ENCODE results near the gene MAPK11.

Gene MAPK11

GRCh38 chr22:50281957-50282356 is 11.8 kb upstream of the MAPK11 start:
- ChIA-PET CTCF (interaction anchor here (0.7 kb wide), 1 partner anchor 370 kb away, joined by 3 read pairs; no protein-coding TSS in a partner anchor), POLR2A (no interaction called here)
- no peak for DNase-seq (ENCODE audit: extremely low spot score)
- no peak for TF ChIP-seq SUZ12 (IDR thresholded peaks at IDR 0.05)
- no peak for TF ChIP-seq FOXM1 (IDR thresholded peaks at IDR 0.05; ENCODE audit: borderline replicate concordance)
- no peak for TF ChIP-seq CTBP1 (IDR thresholded peaks at IDR 0.05; ENCODE audit: borderline replicate concordance)
- no peak for TF ChIP-seq FOXK2 (IDR thresholded peaks at IDR 0.05)
- no peak for TF ChIP-seq FOXA1 (IDR thresholded peaks at IDR 0.05)
- TF ChIP-seq ZNF384 (IDR thresholded peaks at IDR 0.05), result no peak
- no peak for TF ChIP-seq PKNOX1 (IDR thresholded peaks at IDR 0.05)
- no peak for TF ChIP-seq BHLHE40 (IDR thresholded peaks at IDR 0.05; ENCODE audit: borderline replicate concordance)
- no peak for TF ChIP-seq HDGF (IDR thresholded peaks at IDR 0.05; ENCODE audit: borderline replicate concordance)

GRCh38 chr22:50281384-50281760 is 11.2 kb upstream of the MAPK11 start:
- ChIA-PET CTCF (interaction anchor here (0.7 kb wide), 1 partner anchor 371 kb away, joined by 3 read pairs; no protein-coding TSS in a partner anchor), POLR2A (no interaction called here)
- no peak for TF ChIP-seq ARNT (IDR thresholded peaks at IDR 0.05)
- no peak for TF ChIP-seq HDGF (IDR thresholded peaks at IDR 0.05; ENCODE audit: borderline replicate concordance)
- no peak for TF ChIP-seq SP1 (IDR thresholded peaks at IDR 0.05)
- no peak for TF ChIP-seq TARDBP (IDR thresholded peaks at IDR 0.05)
- TF ChIP-seq LEF1 (IDR thresholded peaks at IDR 0.05; ENCODE audit: borderline replicate concordance), result no peak
- no peak for TF ChIP-seq NFRKB (IDR thresholded peaks at IDR 0.05)
- TF ChIP-seq CTBP1 (IDR thresholded peaks at IDR 0.05; ENCODE audit: borderline replicate concordance), result no peak
- TF ChIP-seq BHLHE40 (IDR thresholded peaks at IDR 0.05; ENCODE audit: borderline replicate concordance), result no peak
- TF ChIP-seq ELF4 (IDR thresholded peaks at IDR 0.05), result no peak
- no peak for TF ChIP-seq L3MBTL2 (conservative IDR thresholded peaks at IDR 0.05)
- TF ChIP-seq ZNF384 (IDR thresholded peaks at IDR 0.05), result no peak
- TF ChIP-seq PKNOX1 (IDR thresholded peaks at IDR 0.05), result no peak
- TF ChIP-seq FOXK2 (IDR thresholded peaks at IDR 0.05), result no peak
- no peak for TF ChIP-seq FOXA1 (IDR thresholded peaks at IDR 0.05)
- DNase-seq (ENCODE audit: extremely low spot score), result no peak

GRCh38 chr22:50280708-50281383 is 10.7 kb upstream of the MAPK11 start:
- DNase-seq (ENCODE audit: extremely low spot score), result no peak
- ChIA-PET POLR2A (no interaction called here), CTCF (no interaction called here)
- TF ChIP-seq L3MBTL2 (conservative IDR thresholded peaks at IDR 0.05) (no peak), CTBP1 (IDR thresholded peaks at IDR 0.05; ENCODE audit: borderline replicate concordance) (no peak), FOXM1 (IDR thresholded peaks at IDR 0.05; ENCODE audit: borderline replicate concordance) (no peak), ELF4 (IDR thresholded peaks at IDR 0.05) (no peak), ZNF384 (IDR thresholded peaks at IDR 0.05) (no peak), PKNOX1 (IDR thresholded peaks at IDR 0.05) (no peak)

- ChIA-PET CTCF (no interaction called here), POLR2A (no interaction called here)
- no peak for DNase-seq (ENCODE audit: extremely low spot score)
- TF ChIP-seq SP1 (IDR thresholded peaks at IDR 0.05) (no peak), SUZ12 (IDR thresholded peaks at IDR 0.05) (no peak), HDGF (IDR thresholded peaks at IDR 0.05; ENCODE audit: borderline replicate concordance) (no peak), FOXM1 (IDR thresholded peaks at IDR 0.05; ENCODE audit: borderline replicate concordance) (no peak)
Measured at GRCh38 chr22:50280022-50280707, 10.0 kb upstream of the MAPK11 start.

- POLR2A ChIA-PET, result no interaction called here
- CTCF ChIA-PET, result no interaction called here
- TF ChIP-seq ARNT (IDR thresholded peaks at IDR 0.05), result no peak
- TF ChIP-seq TARDBP (IDR thresholded peaks at IDR 0.05), result no peak
- TF ChIP-seq L3MBTL2 (conservative IDR thresholded peaks at IDR 0.05), result no peak
- no peak for TF ChIP-seq LEF1 (IDR thresholded peaks at IDR 0.05; ENCODE audit: borderline replicate concordance)
- no peak for TF ChIP-seq SUZ12 (IDR thresholded peaks at IDR 0.05)
- no peak for TF ChIP-seq PKNOX1 (IDR thresholded peaks at IDR 0.05)
- TF ChIP-seq HDGF (IDR thresholded peaks at IDR 0.05; ENCODE audit: borderline replicate concordance), result no peak
- no peak for TF ChIP-seq CTBP1 (IDR thresholded peaks at IDR 0.05; ENCODE audit: borderline replicate concordance)
- no peak for TF ChIP-seq BHLHE40 (IDR thresholded peaks at IDR 0.05; ENCODE audit: borderline replicate concordance)
- TF ChIP-seq FOXM1 (IDR thresholded peaks at IDR 0.05; ENCODE audit: borderline replicate concordance), result no peak
- no peak for TF ChIP-seq FOXA1 (IDR thresholded peaks at IDR 0.05)
- DNase-seq (ENCODE audit: extremely low spot score), result no peak
Measured at GRCh38 chr22:50278956-50279619, 8.9 kb upstream of the MAPK11 start.

All from HEK293T (cell line).